Astrocyte (in vitro differentiated cells and primary cell): ENCODE results near the gene IER5L. TPM values are rescaled to one million over a fixed set of nuclear protein-coding genes. Genes with fewer than 3 reads are reported as not detected.
A peak's percentile ranks its signal among the peaks of the same experiment; 100 is the strongest.

Experiments
- DNase-seq: peaks from one replicate; pipeline ENCODE4 v3.0.0-alpha.2; 2010; ENCODE audit warnings: low read depth
- FAIRE-seq: peaks from 2 replicates; lab custom pipeline; 2011; peaks lifted over from hg19 to GRCh38; lab: Jason Lieb, UNC
- H2AFZ ChIP-seq: 2 replicates; pipeline ENCODE4 v1.6.0; 2012; ENCODE audit warnings: low read depth, low read length, inconsistent platforms
- H3K27ac ChIP-seq: 2 replicates; pipeline ENCODE4 v1.5.1; 2011; ENCODE audit warnings: low read depth, low read length, inconsistent platforms
- H3K27me3 ChIP-seq: 2 replicates; pipeline ENCODE4 v1.6.0; 2011; ENCODE audit warnings: low read length, inconsistent platforms; ENCODE audit not compliant: insufficient read depth
- H3K36me3 ChIP-seq: 2 replicates; pipeline ENCODE4 v1.5.1; 2011; ENCODE audit warnings: low read length, inconsistent platforms; ENCODE audit not compliant: insufficient read depth
- H3K4me1 ChIP-seq: 2 replicates; pipeline ENCODE4 v1.5.1; 2011; ENCODE audit warnings: low read length, inconsistent platforms; ENCODE audit not compliant: insufficient read depth
- H3K4me2 ChIP-seq: 2 replicates; pipeline ENCODE4 v1.6.0; 2012; ENCODE audit warnings: low read length, inconsistent platforms
- H3K4me3 ChIP-seq: 2 replicates; pipeline ENCODE4 v1.5.1; 2011; ENCODE audit warnings: low read depth, mild to moderate bottlenecking, low read length, inconsistent platforms; ENCODE audit not compliant: insufficient read depth
- H3K79me2 ChIP-seq: 2 replicates; pipeline ENCODE4 v1.6.0; 2012; ENCODE audit warnings: mild to moderate bottlenecking, low read length, inconsistent platforms; ENCODE audit not compliant: insufficient read depth
- H3K9ac ChIP-seq: 2 replicates; pipeline ENCODE4 v1.6.0; 2012; ENCODE audit warnings: mild to moderate bottlenecking, low read length, inconsistent platforms
- H3K9me3 ChIP-seq: 2 replicates; pipeline ENCODE4 v1.5.1; 2012; ENCODE audit warnings: low read depth, mild to moderate bottlenecking, low read length, inconsistent platforms; ENCODE audit not compliant: insufficient read depth
- H4K20me1 ChIP-seq: 2 replicates; pipeline ENCODE4 v1.6.0; 2012; ENCODE audit warnings: low read length, inconsistent platforms; ENCODE audit not compliant: insufficient read depth
- H3K27ac Mint-ChIP-seq: one replicate; pipeline ENCODE4 v1.8.0; 2021; ENCODE audit warnings: mild to moderate bottlenecking, mixed read lengths; ENCODE audit not compliant: unreplicated experiment
- H3K27me3 Mint-ChIP-seq: one replicate; pipeline ENCODE4 v1.8.0; 2021; ENCODE audit warnings: low read depth, mixed read lengths; ENCODE audit not compliant: unreplicated experiment
- H3K36me3 Mint-ChIP-seq: one replicate; pipeline ENCODE4 v1.8.0; 2021; ENCODE audit warnings: low read depth, mixed read lengths; ENCODE audit not compliant: unreplicated experiment
- H3K4me1 Mint-ChIP-seq: one replicate; pipeline ENCODE4 v1.8.0; 2021; ENCODE audit warnings: low read depth, mixed read lengths; ENCODE audit not compliant: unreplicated experiment
- H3K4me3 Mint-ChIP-seq: one replicate; pipeline ENCODE4 v1.8.0; 2021; ENCODE audit warnings: mild to moderate bottlenecking, moderate library complexity, mixed read lengths; ENCODE audit not compliant: unreplicated experiment
- H3K9me3 Mint-ChIP-seq: one replicate; pipeline ENCODE4 v1.8.0; 2021; ENCODE audit warnings: mild to moderate bottlenecking, mixed read lengths; ENCODE audit not compliant: unreplicated experiment
- CTCF ChIP-seq: IDR thresholded peaks from 2 replicates; pipeline ENCODE4 v1.5.1; 2011; ENCODE audit warnings: low read depth, mild to moderate bottlenecking, inconsistent platforms, low read length, moderate library complexity; ENCODE audit not compliant: insufficient read depth
- EZH2 ChIP-seq: IDR thresholded peaks from 2 replicates; pipeline ENCODE4 v1.6.1; 2012; ENCODE audit warnings: mild to moderate bottlenecking, low read length, inconsistent platforms; ENCODE audit not compliant: insufficient read depth
- total RNA-seq: library from RNA; stranded (reverse); gene quantifications from 2 replicates; pipeline ENCODE4 v1.2.1, GENCODE V29; 2021

IER5L gene
- total RNA-seq, 1 donor from 2014 or later: 47.0 TPM

GRCh38 chr9:129174724-129175514 is 3.1 kb downstream of the IER5L start:
- peak overlapping the region; percentile 96 for H3K9ac ChIP-seq

GRCh38 chr9:129174102-129174723 is 3.8 kb downstream of the IER5L start:
- TF ChIP-seq EZH2: no peak
- peak; percentile 81 for TF ChIP-seq CTCF
- H3K9me3 Mint-ChIP-seq: no peaks in the 10 kb centered on the region
- H4K20me1 ChIP-seq: peaks cover 15% of the 10 kb centered on the region
- peak overlapping the region; percentile 72 for H2AFZ ChIP-seq
- H3K4me3 ChIP-seq: peak overlapping the region; percentile 89
- FAIRE-seq: no peak
- H3K79me2 ChIP-seq: peaks cover 32% of the 10 kb centered on the region
- H3K36me3 Mint-ChIP-seq: peaks cover 2% of the 10 kb centered on the region
- no peaks in the 10 kb centered on the region for H3K27me3 ChIP-seq
- H3K4me3 Mint-ChIP-seq: peak overlapping the region; percentile 94
- peak overlapping the region; percentile 99 for H3K27ac Mint-ChIP-seq
- peak; percentile 84 for DNase-seq
- peak overlapping the region; percentile 96 for H3K9ac ChIP-seq
- H3K9me3 ChIP-seq: no peaks in the 10 kb centered on the region
- H3K4me1 Mint-ChIP-seq: peaks cover 23% of the 10 kb centered on the region
- H3K36me3 ChIP-seq: no peaks in the 10 kb centered on the region
- H3K4me2 ChIP-seq: peak overlapping the region; percentile 89
- peaks cover 4% of the 10 kb centered on the region for H3K27me3 Mint-ChIP-seq
- peak overlapping the region; percentile 92 for H3K27ac ChIP-seq
- peaks cover 40% of the 10 kb centered on the region for H3K4me1 ChIP-seq

More at GRCh38 chr9:129174724-129175514, 3.1 kb downstream of the IER5L start:
- Histone ChIP-seq H2AFZ (peak overlapping the region; percentile 72), H3K36me3 (no peaks in the 10 kb centered on the region), H3K27me3 (no peaks in the 10 kb centered on the region), H3K4me2 (peak overlapping the region; percentile 89), H3K4me1 (peaks cover 39% of the 10 kb centered on the region), H3K79me2 (peaks cover 32% of the 10 kb centered on the region), H3K4me3 (peak overlapping the region; percentile 89), H3K9me3 (no peaks in the 10 kb centered on the region), H4K20me1 (peaks cover 15% of the 10 kb centered on the region), H3K27ac (peak overlapping the region; percentile 92)
- peak overlapping the region; percentile 99 for H3K27ac Mint-ChIP-seq
- DNase-seq (peak; percentile 87), FAIRE-seq (no peak)
- peaks cover 2% of the 10 kb centered on the region for H3K36me3 Mint-ChIP-seq
- H3K4me1 Mint-ChIP-seq: peaks cover 23% of the 10 kb centered on the region
- no peaks in the 10 kb centered on the region for H3K9me3 Mint-ChIP-seq
- TF ChIP-seq EZH2: no peak
- peak overlapping the region; percentile 94 for H3K4me3 Mint-ChIP-seq
- H3K27me3 Mint-ChIP-seq: peaks cover 5% of the 10 kb centered on the region

- Histone ChIP-seq H3K27me3 (no peaks in the 10 kb centered on the region), H3K9ac (peak overlapping the region; percentile 96), H3K9me3 (no peaks in the 10 kb centered on the region), H3K27ac (peak overlapping the region; percentile 92), H3K36me3 (no peaks in the 10 kb centered on the region), H3K4me1 (peaks cover 42% of the 10 kb centered on the region), H3K4me2 (peak overlapping the region; percentile 89), H2AFZ (peak overlapping the region; percentile 9), H3K4me3 (peak overlapping the region; percentile 89), H3K79me2 (peaks cover 32% of the 10 kb centered on the region), H4K20me1 (peaks cover 15% of the 10 kb centered on the region)
- Mint-ChIP-seq H3K4me3 (peak overlapping the region; percentile 68), H3K9me3 (no peaks in the 10 kb centered on the region), H3K27ac (peak overlapping the region; percentile 94), H3K4me1 (peaks cover 21% of the 10 kb centered on the region), H3K36me3 (peaks cover 2% of the 10 kb centered on the region), H3K27me3 (no peaks in the 10 kb centered on the region)
- TF ChIP-seq EZH2: no peak
- no peak for TF ChIP-seq CTCF
- FAIRE-seq (no peak), DNase-seq (no peak)
Measured at GRCh38 chr9:129173296-129174101, 4.6 kb downstream of the IER5L start.
